Heart left ventricle (tissue), 16 donors: ENCODE results near the gene PLEKHG4. TPM values are rescaled to one million over a fixed set of nuclear protein-coding genes. Genes with fewer than 3 reads are reported as not detected.
A peak's percentile ranks its signal among the peaks of the same experiment; 100 is the strongest.

ENCODE experiments used
- ATAC-seq, 4 donors: fragments of 200-7000 bp; cut with Tn5 transposase; one replicate each; pipeline ENCODE4 v1.9.1; 2020 to 2022; ENCODE audit warnings: moderate library complexity in 4 of 4, mild to moderate bottlenecking in 3 of 4, moderate number of reproducible peaks in 1 of 4
- DNase-seq, 5 donors: peaks; one replicate each; pipeline ENCODE4 v3.0.0-alpha.2; 2020
- H3K27ac ChIP-seq, 12 donors: fragments of 200-600 bp; sonication (generic) in 4 of 12; one replicate each; pipeline versions ENCODE4 v1.5.0 to v1.8.0; 2016 to 2022; ENCODE audit warnings: mild to moderate bottlenecking in 2 of 12
- H3K27me3 ChIP-seq, 9 donors: fragments of 200-600 bp; sonication (generic) in 2 of 9; one replicate each; pipeline versions ENCODE4 v1.5.1 to v1.8.0; 2016 to 2022; ENCODE audit warnings: mild to moderate bottlenecking in 3 of 9
- H3K36me3 ChIP-seq, 9 donors: fragments of 200-600 bp; sonication (generic) in 2 of 9; one replicate each; pipeline versions ENCODE4 v1.5.0 to v1.8.0; 2018 to 2022; ENCODE audit warnings: mild to moderate bottlenecking in 2 of 9
- H3K4me1 ChIP-seq, 12 donors: fragments of 200-600 bp; sonication (generic) in 4 of 12; one replicate each; pipeline versions ENCODE4 v1.5.0 to v1.8.0; 2016 to 2022; ENCODE audit warnings: mild to moderate bottlenecking in 3 of 12
- H3K4me3 ChIP-seq, 12 donors: fragments of 200-600 bp; sonication (generic) in 4 of 12; one replicate each; pipeline versions ENCODE4 v1.5.0 to v1.8.0; 2017 to 2022; ENCODE audit warnings: mild to moderate bottlenecking in 9 of 12, moderate library complexity in 4 of 12
- H3K9me3 ChIP-seq, 12 donors: fragments of 200-600 bp; sonication (generic) in 4 of 12; one replicate each; pipeline versions ENCODE4 v1.5.0 to v1.8.0; 2016 to 2022; ENCODE audit warnings: mild to moderate bottlenecking in 1 of 12
- POLR2A ChIP-seq, 2 donors: fragments of 450-650 bp; IDR thresholded peaks; one replicate each; pipeline ENCODE4 v1.6.1; 2017; ENCODE audit warnings: antibody characterized with exemption in 2 of 2, mild to moderate bottlenecking in 2 of 2, moderate library complexity in 2 of 2
- WGBS, 4 donors: extraction: QIAGEN DNeasy Blood & Tissue Kit in 2 of 4; methylation state at CpG; one replicate each; pipeline versions ENCODE4 v1.1.5 to v1.1.7; 2013 to 2018; 5-methylcytosine and 5-hydroxymethylcytosine counted together
- intact Hi-C, 10 donors: fragments of 100-400 bp; cut with DNase I; formaldehyde crosslinking; loops; one replicate each; pipeline versions ENCODE4 v1.11.1 to v1.14.2; 2022
- polyA plus RNA-seq, 2 donors: library from polyadenylated mRNA; stranded (reverse); fragments of 200-250 nt; gene quantifications; one replicate each; pipeline ENCODE4 v1.2.3, GENCODE V29; 2013
- total RNA-seq, 9 donors: library from RNA; depleted of rRNA in 2 of 9; stranded (reverse); fragments of >200 nt in 2 of 9; fragmentation: NEBNext Ultra II Directional in 3 of 9; extraction: Animal tissue kit (Norgen Biotek cat#: 25700) in 3 of 9; gene quantifications; one replicate each; pipeline versions ENCODE4 v1.1.0 to v1.2.4, GENCODE V29; 2016 to 2023
- TF ChIP-seq, protein P1 (sequence below), 12 donors: fragments of 200-600 bp; sonication (generic) in 4 of 12; IDR thresholded peaks; one replicate each; pipeline versions ENCODE4 v1.5.0 to v1.8.0; 2018 to 2022; ENCODE audit warnings: antibody characterized with exemption in 12 of 12, mild to moderate bottlenecking in 5 of 12
- donor health status: ischemic (EF 13 %, LVEDD 7.1; RV severe dilation, severe dysfunction).
- donor health status: healthy with polysubstance abuse.
- donor health status: DM: no; HTN: yes; CAD: no.
- donor health status: DM: no; HTN: no; CAD: no.
- donor health status: ischemic (EF 25% LVEDD 6.9; RV normal size, moderate dysfunction).
- donor health status: ischemic (EF 25% LVEDD 5.7; RV mildly dilated, moderate dysfunction).
- donor health status: healthy.
- donor health status: DM: yes; HTN: yes; CAD: no.
- donor health status: ischemic (EF 35%, LVEDD 5.7; RV mildly dilated, moderate dysfunction).
- donor health status: nonischemic (EF 11% LVEDD 7.7; RV severe dilation, severe dysfunction).
- donor health status: DM: yes; HTN: yes; CAD: no.
- donor health status: PGD.
- donor health status: ischemic (EF 29% LVEDD 5.4; RV normal size, mild dysfunction).
- donor health status: nonischemic (EF 23%, LVEDD 6.1; RV moderate dilation, normal function).

The PLEKHG4 gene
- total and polyA plus RNA-seq, 11 donors = 0.44 to 4.0 (median 1.2) TPM

- Histone ChIP-seq H3K9me3 (no peaks in the 10 kb centered on the region), H3K4me1 (peaks cover 0 to 26% (median 7%) of the 10 kb centered on the region in 12 donors), H3K27me3 (peaks cover 0 to 3% (median 0%) of the 10 kb centered on the region in 9 donors), H3K4me3 (peak overlapping the region in 11 of 12 donors; percentile 3 to 69 (median 55)), H3K27ac (peak overlapping the region in 3 of 12 donors; percentile 24 to 60 (median 48)), H3K36me3 (peaks cover 0 to 2% (median 0%) of the 10 kb centered on the region in 9 donors)
- 79 to 82% (median 80%) methylated on average over 8 to 13 of the region's 13 CpGs for WGBS, 4 donors
- DNase-seq = peak in 3 of 5 donors; percentile 15 to 55 (median 48)
- ATAC-seq = peak in 3 of 4 donors; percentile 13 to 58 (median 17)
- intact Hi-C loops = loop anchor here in 1 of 10 donors (5.0 kb wide), 1 partner anchor 119 kb away; no protein-coding TSS in a partner anchor
- no peak for TF ChIP-seq POLR2A (IDR thresholded peaks at IDR 0.05)
- TF ChIP-seq, protein P1, sequence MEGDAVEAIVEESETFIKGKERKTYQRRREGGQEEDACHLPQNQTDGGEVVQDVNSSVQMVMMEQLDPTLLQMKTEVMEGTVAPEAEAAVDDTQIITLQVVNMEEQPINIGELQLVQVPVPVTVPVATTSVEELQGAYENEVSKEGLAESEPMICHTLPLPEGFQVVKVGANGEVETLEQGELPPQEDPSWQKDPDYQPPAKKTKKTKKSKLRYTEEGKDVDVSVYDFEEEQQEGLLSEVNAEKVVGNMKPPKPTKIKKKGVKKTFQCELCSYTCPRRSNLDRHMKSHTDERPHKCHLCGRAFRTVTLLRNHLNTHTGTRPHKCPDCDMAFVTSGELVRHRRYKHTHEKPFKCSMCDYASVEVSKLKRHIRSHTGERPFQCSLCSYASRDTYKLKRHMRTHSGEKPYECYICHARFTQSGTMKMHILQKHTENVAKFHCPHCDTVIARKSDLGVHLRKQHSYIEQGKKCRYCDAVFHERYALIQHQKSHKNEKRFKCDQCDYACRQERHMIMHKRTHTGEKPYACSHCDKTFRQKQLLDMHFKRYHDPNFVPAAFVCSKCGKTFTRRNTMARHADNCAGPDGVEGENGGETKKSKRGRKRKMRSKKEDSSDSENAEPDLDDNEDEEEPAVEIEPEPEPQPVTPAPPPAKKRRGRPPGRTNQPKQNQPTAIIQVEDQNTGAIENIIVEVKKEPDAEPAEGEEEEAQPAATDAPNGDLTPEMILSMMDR (IDR thresholded peaks at IDR 0.05) = no peak
Measured at GRCh38 chr16:67277999-67278772, 1.1 kb upstream of the PLEKHG4 start.

DNA sequence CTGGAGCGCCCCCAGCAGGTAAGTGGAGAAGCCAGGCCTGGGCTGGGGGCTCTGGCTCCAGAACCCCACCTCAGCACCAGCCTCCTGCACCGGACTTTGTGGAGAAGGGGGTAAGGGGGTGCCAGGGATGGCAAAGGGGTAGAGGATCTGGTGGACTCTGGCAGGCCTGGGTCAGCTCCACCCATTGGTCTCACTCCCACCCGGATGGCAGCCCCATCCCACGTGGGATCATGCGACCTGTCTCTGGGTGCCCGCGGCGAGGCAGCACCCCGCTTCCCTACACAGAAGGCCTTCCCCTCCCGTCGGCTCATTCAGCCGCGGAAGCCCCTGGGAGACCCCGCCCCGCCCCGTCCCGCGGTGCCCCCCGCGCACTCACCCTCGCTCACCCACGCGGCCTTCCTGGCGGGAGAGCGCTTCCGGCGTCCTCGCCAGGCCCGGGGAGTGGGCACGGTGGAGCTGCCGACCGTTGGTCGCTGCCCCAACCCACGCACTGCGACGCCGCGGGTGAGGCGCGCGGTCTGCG is 498 bp upstream of the PLEKHG4 start:
- H3K4me3 ChIP-seq = peak overlapping the region; percentile 3 to 69 (median 55)
- DNase-seq (peak in 1 of 5 donors; percentile 20), ATAC-seq (peak in 3 of 4 donors; percentile 4 to 19 (median 19))
- peaks cover 0 to 2% (median 0%) of the 10 kb centered on the region in 9 donors for H3K36me3 ChIP-seq
- intact Hi-C loops = loop anchor here in 1 of 10 donors (5.0 kb wide), 1 partner anchor 118 kb away; no protein-coding TSS in a partner anchor
- 5 to 16% (median 8%) methylated on average over 4 to 42 of the region's 42 CpGs for WGBS, 4 donors
- peak overlapping the region in 3 of 12 donors; percentile 24 to 60 (median 48) for H3K27ac ChIP-seq
- no peaks in the 10 kb centered on the region for H3K9me3 ChIP-seq
- H3K4me1 ChIP-seq = peaks cover 0 to 26% (median 7%) of the 10 kb centered on the region in 12 donors
- TF ChIP-seq POLR2A (IDR thresholded peaks at IDR 0.05) = no peak
- TF ChIP-seq, protein P1 (IDR thresholded peaks at IDR 0.05) = no peak
- peaks cover 0 to 3% (median 0%) of the 10 kb centered on the region in 9 donors for H3K27me3 ChIP-seq

DNA sequence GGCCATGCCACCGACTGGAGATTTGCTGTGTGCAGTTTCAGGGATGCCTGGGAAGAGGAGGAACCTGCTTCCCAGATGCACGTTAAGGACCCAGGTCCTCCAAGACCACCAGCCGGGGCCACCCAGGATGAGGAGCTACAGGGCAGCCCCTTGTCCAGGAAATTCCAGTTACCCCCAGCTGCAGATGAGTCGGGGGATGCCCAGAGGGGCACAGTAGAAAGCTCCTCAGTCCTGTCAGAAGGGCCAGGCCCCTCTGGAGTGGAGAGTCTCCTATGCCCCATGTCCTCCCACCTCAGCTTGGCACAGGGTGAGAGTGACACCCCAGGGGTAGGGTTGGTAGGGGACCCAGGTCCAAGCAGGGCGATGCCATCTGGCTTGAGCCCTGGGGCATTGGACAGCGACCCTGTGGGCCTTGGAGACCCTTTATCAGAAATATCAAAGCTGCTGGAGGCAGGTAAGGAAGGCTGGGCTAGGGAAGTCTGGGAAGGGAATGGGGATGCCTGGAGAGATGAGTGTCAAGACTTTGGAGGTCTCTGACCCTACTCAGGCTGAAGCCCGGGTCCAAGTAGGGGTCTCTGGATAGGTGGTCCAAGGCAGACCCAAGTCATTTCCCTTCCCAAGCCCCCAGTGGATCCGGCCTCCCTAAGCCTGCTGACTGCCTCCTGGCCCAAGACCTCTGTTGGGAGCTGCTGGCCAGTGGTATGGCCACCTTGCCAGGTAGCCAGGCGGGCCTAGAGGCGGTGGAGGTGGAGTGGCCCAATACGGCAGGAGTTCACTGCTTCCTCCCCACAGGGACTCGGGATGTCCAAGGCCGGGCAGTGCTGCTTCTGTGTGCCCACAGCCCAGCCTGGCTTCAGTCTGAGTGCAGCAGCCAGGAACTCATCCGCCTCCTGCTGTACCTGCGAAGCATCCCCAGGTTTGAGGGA is 1.0 kb downstream of the PLEKHG4 start:
- no peak overlapping the region for H3K4me3 ChIP-seq
- peak in 1 of 5 donors; percentile 18 for DNase-seq
- H3K9me3 ChIP-seq = no peaks in the 10 kb centered on the region
- H3K4me1 ChIP-seq = peaks cover 0 to 26% (median 7%) of the 10 kb centered on the region in 12 donors
- ATAC-seq = no peak
- H3K36me3 ChIP-seq = peaks cover 0 to 2% (median 0%) of the 10 kb centered on the region in 9 donors
- 92 to 97% (median 93%) methylated on average over 10 to 15 of the region's 15 CpGs for WGBS, 4 donors
- H3K27ac ChIP-seq = no peak overlapping the region
- TF ChIP-seq, protein P1 (IDR thresholded peaks at IDR 0.05) = no peak
- no peak for TF ChIP-seq POLR2A (IDR thresholded peaks at IDR 0.05)
- peaks cover 0 to 3% (median 0%) of the 10 kb centered on the region in 9 donors for H3K27me3 ChIP-seq
- intact Hi-C loops = loop anchor here in 3 of 10 donors (10.0 kb wide), 1 partner anchor 114 kb away; the partner anchor contains the start of gene TPPP3 (in 3 of the 3)
